A549 (cell line): ENCODE data around the gene PDIA6.

ENCODE experiments used
- CHD4 ChIP-seq: fragments of 200-600 bp; sonication (generic); IDR thresholded peaks from 2 replicates; pipeline ENCODE4 v1.6.1; 2016; ENCODE audit warnings: antibody characterized with exemption, mild to moderate bottlenecking, borderline replicate concordance
- MAZ ChIP-seq: fragments of 150-350 bp; IDR thresholded peaks from 2 replicates; pipeline ENCODE4 v1.6.1; 2014; ENCODE audit warnings: antibody characterized with exemption, low read depth, low read length, borderline replicate concordance
- NR3C1 ChIP-seq: fragments of >200 bp; sonication (Bioruptor Twin); formaldehyde crosslinking; IDR thresholded peaks from 3 replicates; pipeline ENCODE4 v1.6.1; 2017
- POLR2A ChIP-seq: IDR thresholded peaks from 2 replicates; pipeline ENCODE4 v1.6.1; 2012; ENCODE audit warnings: mild to moderate bottlenecking, low read length
- RAD21 ChIP-seq, 2 experiments: fragments of >200 bp in 1 of 2; sonication (Bioruptor Twin) in 1 of 2; formaldehyde crosslinking in 1 of 2; IDR thresholded peaks in 1 of 2; conservative IDR thresholded peaks in 1 of 2; 2 replicates in 1 of 2; 3 replicates in 1 of 2; pipeline ENCODE4 v1.6.1; 2012 to 2018; ENCODE audit warnings: inconsistent platforms in 1 of 2
- SMC3 ChIP-seq: fragments of >200 bp; sonication (Bioruptor Twin); formaldehyde crosslinking; IDR thresholded peaks from 3 replicates; pipeline ENCODE4 v1.6.1; 2018; ENCODE audit warnings: inconsistent platforms
- TF ChIP-seq, protein P1 (sequence below): fragments of >200 bp; sonication (Bioruptor Twin); formaldehyde crosslinking; IDR thresholded peaks from 3 replicates; pipeline ENCODE4 v1.5.1; 2016
- TF ChIP-seq, protein P2 (sequence below): IDR thresholded peaks from 2 replicates; pipeline ENCODE4 v1.6.1; 2012
- TF ChIP-seq, protein P3 (sequence below): fragments of >200 bp; sonication (Bioruptor Twin); formaldehyde crosslinking; IDR thresholded peaks from 2 replicates; pipeline ENCODE4 v1.6.1; 2016

DNA sequence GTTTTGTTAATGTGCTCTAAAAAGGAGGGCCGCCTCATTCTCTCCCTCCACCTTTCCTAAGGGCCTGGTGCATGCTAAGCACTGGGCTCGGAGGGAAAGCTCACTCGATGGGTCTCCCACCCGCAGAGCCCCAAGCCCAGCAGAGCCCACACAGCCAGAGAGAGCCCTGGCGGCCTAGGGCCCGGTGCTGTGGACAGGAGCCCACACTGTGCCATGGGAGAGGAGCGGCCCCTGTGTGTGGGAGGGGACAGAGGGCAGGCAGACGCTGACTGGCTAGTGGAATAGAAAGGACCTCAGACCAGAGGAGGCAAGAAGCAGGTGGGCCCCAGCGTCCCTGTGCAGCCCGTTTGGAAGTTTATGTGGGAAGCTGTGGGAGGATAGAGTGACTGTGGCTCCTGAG is 49.7 kb upstream of the PDIA6 start:
- TF ChIP-seq RAD21 (conservative IDR thresholded peaks at IDR 0.05 in 1 of 2, IDR thresholded peaks at IDR 0.05 in 1 of 2) (no peak), NR3C1 (no peak), SMC3 (no peak), POLR2A (no peak), MAZ (no peak), CHD4 (no peak)
- TF ChIP-seq, protein P1, sequence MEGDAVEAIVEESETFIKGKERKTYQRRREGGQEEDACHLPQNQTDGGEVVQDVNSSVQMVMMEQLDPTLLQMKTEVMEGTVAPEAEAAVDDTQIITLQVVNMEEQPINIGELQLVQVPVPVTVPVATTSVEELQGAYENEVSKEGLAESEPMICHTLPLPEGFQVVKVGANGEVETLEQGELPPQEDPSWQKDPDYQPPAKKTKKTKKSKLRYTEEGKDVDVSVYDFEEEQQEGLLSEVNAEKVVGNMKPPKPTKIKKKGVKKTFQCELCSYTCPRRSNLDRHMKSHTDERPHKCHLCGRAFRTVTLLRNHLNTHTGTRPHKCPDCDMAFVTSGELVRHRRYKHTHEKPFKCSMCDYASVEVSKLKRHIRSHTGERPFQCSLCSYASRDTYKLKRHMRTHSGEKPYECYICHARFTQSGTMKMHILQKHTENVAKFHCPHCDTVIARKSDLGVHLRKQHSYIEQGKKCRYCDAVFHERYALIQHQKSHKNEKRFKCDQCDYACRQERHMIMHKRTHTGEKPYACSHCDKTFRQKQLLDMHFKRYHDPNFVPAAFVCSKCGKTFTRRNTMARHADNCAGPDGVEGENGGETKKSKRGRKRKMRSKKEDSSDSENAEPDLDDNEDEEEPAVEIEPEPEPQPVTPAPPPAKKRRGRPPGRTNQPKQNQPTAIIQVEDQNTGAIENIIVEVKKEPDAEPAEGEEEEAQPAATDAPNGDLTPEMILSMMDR, result no peak
- TF ChIP-seq, protein P2, sequence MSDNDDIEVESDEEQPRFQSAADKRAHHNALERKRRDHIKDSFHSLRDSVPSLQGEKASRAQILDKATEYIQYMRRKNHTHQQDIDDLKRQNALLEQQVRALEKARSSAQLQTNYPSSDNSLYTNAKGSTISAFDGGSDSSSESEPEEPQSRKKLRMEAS, result no peak
- TF ChIP-seq, protein P3, sequence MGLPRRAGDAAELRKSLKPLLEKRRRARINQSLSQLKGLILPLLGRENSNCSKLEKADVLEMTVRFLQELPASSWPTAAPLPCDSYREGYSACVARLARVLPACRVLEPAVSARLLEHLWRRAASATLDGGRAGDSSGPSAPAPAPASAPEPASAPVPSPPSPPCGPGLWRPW, result no peak
